Testis (tissue), 2 donors: ENCODE measurements around the gene SLCO3A1.

Experiments
- CTCF ChIP-seq, 3 experiments: fragments of 450-650 bp in 2 of 3; fragments of 200-600 bp in 1 of 3; sonication (generic) in 1 of 3; IDR thresholded peaks; one replicate each; pipeline ENCODE4 v1.5.1; 2016 to 2019; ENCODE audit warnings: antibody characterized with exemption in 3 of 3, mild to moderate bottlenecking in 2 of 3, moderate library complexity in 1 of 3
- POLR2A ChIP-seq: fragments of 450-650 bp; IDR thresholded peaks from one replicate; pipeline ENCODE4 v1.6.1; 2017; ENCODE audit warnings: antibody characterized with exemption, mild to moderate bottlenecking, moderate library complexity

GRCh38 chr15:91976966-91977365, 123.5 kb downstream of the SLCO3A1 start:
- TF ChIP-seq CTCF (IDR thresholded peaks at IDR 0.05) (no peak), POLR2A (no peak)
